GM18498 (cell line): ENCODE measurements around the gene FAM13B.
"Not testable (repeated sequence)": the region's sequence is repeated elsewhere in the genome, so short reads cannot be mapped to it uniquely, and the experiment has no call there.

ENCODE experiments used
- ATAC-seq: cut with Tn5 transposase; IDR thresholded peaks from one replicate; pipeline ENCODE4 v1.9.1; 2021; ENCODE audit warnings: mild to moderate bottlenecking, moderate library complexity; ENCODE audit not compliant: unreplicated experiment

Gene FAM13B

GRCh38 chr5:138035605-138036537 is 3.0 kb upstream of the FAM13B start:
- ATAC-seq, result peak; percentile 39

DNA sequence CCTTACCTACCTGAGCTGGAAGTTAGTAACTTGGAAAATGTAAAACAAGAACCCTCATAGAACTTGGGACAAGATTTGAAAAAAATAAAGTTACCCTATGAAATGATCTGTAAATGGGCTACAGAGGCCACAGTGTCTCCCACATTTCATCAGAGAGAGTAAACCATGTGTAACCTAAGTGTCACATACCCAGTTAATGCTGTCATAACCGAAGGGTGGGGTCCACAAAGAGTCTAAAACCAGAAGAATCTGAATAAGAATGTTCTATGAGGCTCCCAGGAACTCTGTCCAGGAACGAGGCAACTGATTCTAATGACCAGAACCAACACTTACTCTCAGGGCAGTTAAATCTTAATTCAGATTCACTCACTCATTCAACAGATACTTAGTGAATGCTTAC is 1.0 kb upstream of the FAM13B start:
- no peak for ATAC-seq

GRCh38 chr5:138033386-138033808 is 518 bp upstream of the FAM13B start:
- ATAC-seq, result no peak

DNA sequence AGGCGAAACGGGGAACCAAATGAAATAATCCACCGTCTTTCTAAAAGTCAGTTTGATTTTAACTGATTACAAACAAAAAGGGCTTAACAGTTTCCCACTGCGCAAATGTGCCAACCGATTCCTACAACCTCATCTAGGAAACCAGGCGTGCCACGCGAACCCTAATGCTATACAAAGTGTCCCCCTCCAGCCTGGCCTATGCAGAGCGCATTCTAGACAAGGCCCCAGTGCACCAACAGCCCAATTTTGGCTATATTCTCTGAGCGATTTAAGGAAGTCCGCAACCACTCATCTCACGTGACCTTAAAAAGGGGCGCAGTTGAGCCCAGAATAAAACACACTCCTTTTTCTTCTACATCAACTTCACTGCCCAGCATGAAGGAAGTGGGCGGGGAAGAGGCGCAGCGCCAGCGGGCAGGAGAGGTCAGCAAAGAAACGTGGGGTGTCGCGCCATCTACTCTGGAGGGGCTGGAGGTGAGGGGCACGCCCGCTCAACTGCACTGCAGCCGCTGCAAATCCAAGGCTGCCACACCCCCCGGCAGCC is 779 bp downstream of the FAM13B start:
- ATAC-seq, result peak; percentile 46

- no peak for ATAC-seq
Measured at GRCh38 chr5:138029944-138030343, 2.9 kb downstream of the FAM13B start.

- no peak for ATAC-seq
Measured at GRCh38 chr5:138029501-138029900, 3.4 kb downstream of the FAM13B start.

DNA sequence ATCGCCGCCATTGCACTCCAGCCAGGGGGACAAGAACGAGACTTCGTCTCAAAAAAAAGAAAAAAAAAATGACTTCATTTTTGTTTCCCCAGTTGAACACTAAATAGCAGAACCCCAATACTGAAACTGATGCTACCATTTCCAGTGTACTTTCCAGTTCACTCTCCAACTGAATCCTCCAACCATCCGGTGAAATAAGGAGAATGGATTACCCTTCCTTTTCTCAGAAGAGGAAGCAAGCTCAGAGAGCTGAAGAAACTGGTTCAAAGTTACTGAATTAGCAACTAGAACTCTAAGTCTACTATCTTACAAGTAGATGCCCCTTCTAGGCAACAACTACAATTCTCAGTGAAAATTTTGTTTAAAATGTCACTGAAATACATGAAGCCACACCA is 3.9 kb downstream of the FAM13B start:
- ATAC-seq, result no peak

GRCh38 chr5:138028262-138028970 is 4.5 kb downstream of the FAM13B start:
- ATAC-seq, result not testable (repeated sequence)

GRCh38 chr5:138026793-138027192 is 6.1 kb downstream of the FAM13B start:
- not testable (repeated sequence) for ATAC-seq

- ATAC-seq, result no peak
Measured at GRCh38 chr5:138025285-138025684, 7.6 kb downstream of the FAM13B start.

DNA sequence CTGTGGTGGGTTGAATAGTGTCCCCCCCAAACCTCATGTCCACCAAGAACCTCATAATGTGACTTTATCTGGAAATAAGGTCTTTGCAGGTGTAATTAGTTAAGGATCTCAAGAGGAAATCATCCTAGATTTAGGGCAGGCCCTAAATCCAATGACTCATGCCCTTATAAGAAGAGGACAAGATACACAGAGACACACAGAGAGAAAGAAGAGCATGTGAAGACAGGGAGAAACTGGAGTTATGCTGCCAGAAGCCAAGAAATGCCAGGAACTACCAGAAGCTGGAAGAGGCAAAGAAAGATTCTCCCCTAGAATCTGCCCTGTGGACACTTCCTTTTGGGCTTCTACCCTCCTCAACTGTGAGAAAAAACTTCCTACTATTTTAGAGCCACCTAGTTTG is 8.8 kb downstream of the FAM13B start:
- ATAC-seq, result no peak

GRCh38 chr5:138022912-138023311 is 10.0 kb downstream of the FAM13B start:
- no peak for ATAC-seq

- ATAC-seq, result no peak
Measured at GRCh38 chr5:138021771-138022170, 11.1 kb downstream of the FAM13B start.

- ATAC-seq, result no peak
Measured at GRCh38 chr5:138018849-138019248, 14.0 kb downstream of the FAM13B start.

DNA sequence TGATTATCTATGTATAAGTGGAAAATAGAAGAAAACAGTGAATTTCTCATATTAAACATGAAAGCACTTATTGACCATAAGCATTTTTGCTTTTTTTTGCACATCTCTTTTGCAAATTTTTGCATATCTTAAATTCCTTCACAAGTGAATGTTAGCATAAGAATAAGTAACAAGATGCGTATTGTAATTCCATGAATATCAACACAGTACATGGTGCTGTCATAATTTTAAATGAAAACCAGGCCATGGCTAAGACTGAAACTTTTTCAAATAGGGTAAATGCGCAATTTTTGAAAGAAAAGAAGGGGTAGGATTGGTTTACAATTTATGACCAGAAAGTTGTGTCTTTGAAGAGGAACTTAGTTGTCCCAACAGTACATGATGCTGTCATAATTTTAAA is 17.0 kb downstream of the FAM13B start:
- no peak for ATAC-seq

GRCh38 chr5:138011991-138012390 is 20.9 kb downstream of the FAM13B start:
- no peak for ATAC-seq

GRCh38 chr5:138000102-138000723 is 32.7 kb downstream of the FAM13B start:
- ATAC-seq, result no peak

DNA sequence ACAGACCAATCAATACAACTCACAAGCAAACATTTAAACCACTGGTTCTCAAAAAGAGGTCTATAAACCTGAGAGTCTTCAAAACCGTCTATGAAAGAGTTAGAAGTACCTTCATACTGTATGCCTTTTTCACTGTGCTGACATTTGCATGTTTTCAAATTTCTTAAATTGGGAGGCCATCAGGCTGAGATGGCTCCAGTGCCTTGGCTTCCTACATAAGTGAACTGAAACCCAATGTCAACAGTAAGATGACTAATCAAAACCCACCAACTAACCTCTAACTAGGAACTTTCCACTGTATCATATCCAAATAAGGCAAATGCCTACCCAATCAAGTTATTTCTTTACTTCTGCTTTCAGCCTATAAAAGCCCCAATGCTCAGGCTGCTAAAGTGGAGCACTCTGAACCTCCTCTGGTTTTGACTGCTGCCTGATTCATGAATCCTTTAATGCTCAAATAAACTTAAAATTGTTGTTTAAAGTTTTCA is 35.1 kb downstream of the FAM13B start:
- no peak for ATAC-seq

- no peak for ATAC-seq
Measured at GRCh38 chr5:137995749-137996128, 37.1 kb downstream of the FAM13B start.

GRCh38 chr5:137995077-137995748 is 37.7 kb downstream of the FAM13B start:
- ATAC-seq, result no peak

- ATAC-seq, result no peak
Measured at GRCh38 chr5:137994556-137994955, 38.3 kb downstream of the FAM13B start.
